ENCODE data around the gene ZFYVE21. TPM values are rescaled to one million over a fixed set of nuclear protein-coding genes. Genes with fewer than 3 reads are reported as not detected.

Gene ZFYVE21
- total RNA-seq, 1 experiment from 2014 or later: 66.2 TPM

DNA sequence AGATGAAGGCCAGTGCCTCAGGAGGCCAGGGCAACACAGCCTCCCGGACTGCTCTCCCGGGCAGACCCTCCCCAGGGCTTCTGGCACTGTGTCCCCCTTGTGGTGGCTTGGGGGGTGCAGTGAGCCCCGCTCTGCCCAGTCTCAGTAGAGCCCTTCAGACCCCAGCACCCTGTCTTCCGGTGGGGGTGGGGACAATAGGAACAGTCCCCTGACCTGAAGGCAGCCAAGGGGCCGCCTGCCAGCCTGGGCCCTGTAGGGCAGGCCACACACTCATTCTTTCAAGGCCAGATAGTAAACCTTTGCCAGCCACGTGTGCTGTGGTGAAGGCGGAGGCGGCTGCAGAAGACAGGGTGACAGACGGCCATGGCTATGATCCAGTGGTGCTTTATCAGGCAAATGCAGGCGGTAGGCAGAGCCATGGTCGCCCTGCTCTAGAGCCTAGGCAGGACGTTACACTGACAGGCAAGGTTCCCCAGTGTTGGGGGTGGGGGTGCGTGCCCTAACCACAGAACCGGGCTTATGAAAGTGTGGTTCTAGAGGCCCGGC, 15.0 kb downstream of the ZFYVE21 start:
- CTCF ChIA-PET: no interaction called here
- POLR2A ChIA-PET: no interaction called here
- intact Hi-C loops (cut with micrococcal nuclease; ENCODE audit: unreplicated experiment): no loop called here
- peaks cover 33% of the 10 kb centered on the region for H3K36me3 Mint-ChIP-seq (ENCODE audit: insufficient read depth, unreplicated experiment)
- Histone ChIP-seq H3K4me1 (no peaks in the 10 kb centered on the region), H3K36me3 (ENCODE audit: control insufficient read depth, insufficient read depth, low read length) (peaks cover 2% of the 10 kb centered on the region; the same call in 1 of the 2 replicates), H3K4me3 (ENCODE audit: low read depth, low read length) (no peak overlapping the region), H3K27me3 (replicated peaks; ENCODE audit: control insufficient read depth, insufficient read depth, low read length) (no peaks in the 10 kb centered on the region), H3K9me3 (no peaks in the 10 kb centered on the region)
- no peak overlapping the region for H3K4me3 Mint-ChIP-seq (ENCODE audit: unreplicated experiment)
- BruUV-seq (replicated peaks): no TSS peak
- H3K27ac Mint-ChIP-seq (ENCODE audit: unreplicated experiment): no peak overlapping the region
- DNase-seq: no peak
- no peaks in the 10 kb centered on the region for H3K27me3 Mint-ChIP-seq (ENCODE audit: insufficient read depth, unreplicated experiment)
- H3K9me3 Mint-ChIP-seq (ENCODE audit: unreplicated experiment): no peaks in the 10 kb centered on the region
- TF ChIP-seq, protein P1, sequence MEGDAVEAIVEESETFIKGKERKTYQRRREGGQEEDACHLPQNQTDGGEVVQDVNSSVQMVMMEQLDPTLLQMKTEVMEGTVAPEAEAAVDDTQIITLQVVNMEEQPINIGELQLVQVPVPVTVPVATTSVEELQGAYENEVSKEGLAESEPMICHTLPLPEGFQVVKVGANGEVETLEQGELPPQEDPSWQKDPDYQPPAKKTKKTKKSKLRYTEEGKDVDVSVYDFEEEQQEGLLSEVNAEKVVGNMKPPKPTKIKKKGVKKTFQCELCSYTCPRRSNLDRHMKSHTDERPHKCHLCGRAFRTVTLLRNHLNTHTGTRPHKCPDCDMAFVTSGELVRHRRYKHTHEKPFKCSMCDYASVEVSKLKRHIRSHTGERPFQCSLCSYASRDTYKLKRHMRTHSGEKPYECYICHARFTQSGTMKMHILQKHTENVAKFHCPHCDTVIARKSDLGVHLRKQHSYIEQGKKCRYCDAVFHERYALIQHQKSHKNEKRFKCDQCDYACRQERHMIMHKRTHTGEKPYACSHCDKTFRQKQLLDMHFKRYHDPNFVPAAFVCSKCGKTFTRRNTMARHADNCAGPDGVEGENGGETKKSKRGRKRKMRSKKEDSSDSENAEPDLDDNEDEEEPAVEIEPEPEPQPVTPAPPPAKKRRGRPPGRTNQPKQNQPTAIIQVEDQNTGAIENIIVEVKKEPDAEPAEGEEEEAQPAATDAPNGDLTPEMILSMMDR (IDR thresholded peaks at IDR 0.05; ENCODE audit: insufficient read depth in 1 of 2, low read depth in 1 of 2, low read length in 1 of 2, severe bottlenecking in 1 of 2, unreplicated experiment in 1 of 2): peak in 1 of 2 experiments; percentile 14
- H3K4me1 Mint-ChIP-seq (ENCODE audit: low read depth, unreplicated experiment): no peaks in the 10 kb centered on the region

DNA sequence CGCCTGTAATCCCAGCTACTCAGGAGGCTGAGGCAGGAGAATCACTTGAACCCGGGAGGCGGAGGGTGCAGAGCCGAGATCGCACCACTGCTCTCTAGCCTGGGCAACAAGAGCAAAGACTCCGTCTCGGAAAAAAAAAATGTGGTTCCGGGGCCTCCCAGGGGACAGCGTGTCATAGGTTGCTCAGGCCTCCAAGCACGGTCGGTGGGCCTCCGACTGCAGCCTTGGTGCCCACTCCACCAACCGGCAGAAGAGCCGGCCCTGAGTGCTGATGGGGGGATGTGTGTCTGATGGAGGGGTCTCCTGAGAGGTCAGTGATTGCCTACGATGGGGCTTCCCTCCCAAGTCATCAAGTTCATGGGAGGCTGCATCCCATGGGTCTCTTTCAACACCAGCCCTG, 15.9 kb downstream of the ZFYVE21 start:
- Mint-ChIP-seq H3K4me3 (ENCODE audit: unreplicated experiment) (no peak overlapping the region), H3K4me1 (ENCODE audit: low read depth, unreplicated experiment) (no peaks in the 10 kb centered on the region), H3K27me3 (ENCODE audit: insufficient read depth, unreplicated experiment) (no peaks in the 10 kb centered on the region), H3K27ac (ENCODE audit: unreplicated experiment) (no peak overlapping the region), H3K9me3 (ENCODE audit: unreplicated experiment) (no peaks in the 10 kb centered on the region), H3K36me3 (ENCODE audit: insufficient read depth, unreplicated experiment) (peaks cover 33% of the 10 kb centered on the region)
- intact Hi-C loops (cut with micrococcal nuclease; ENCODE audit: unreplicated experiment): no loop called here
- H3K4me1 ChIP-seq: no peaks in the 10 kb centered on the region
- CTCF ChIA-PET: no interaction called here
- peaks cover under 1% of the 10 kb centered on the region; the same call in 1 of the 2 replicates for H3K36me3 ChIP-seq (ENCODE audit: control insufficient read depth, insufficient read depth, low read length)
- POLR2A ChIA-PET: no interaction called here
- H3K9me3 ChIP-seq: no peaks in the 10 kb centered on the region
- no peak for DNase-seq
- TF ChIP-seq, protein P1 (IDR thresholded peaks at IDR 0.05; ENCODE audit: insufficient read depth in 1 of 2, low read depth in 1 of 2, low read length in 1 of 2, severe bottlenecking in 1 of 2, unreplicated experiment in 1 of 2): no peak
- H3K4me3 ChIP-seq (ENCODE audit: low read depth, low read length): no peak overlapping the region
- H3K27me3 ChIP-seq (replicated peaks; ENCODE audit: control insufficient read depth, insufficient read depth, low read length): no peaks in the 10 kb centered on the region
- BruUV-seq (replicated peaks): no TSS peak

DNA sequence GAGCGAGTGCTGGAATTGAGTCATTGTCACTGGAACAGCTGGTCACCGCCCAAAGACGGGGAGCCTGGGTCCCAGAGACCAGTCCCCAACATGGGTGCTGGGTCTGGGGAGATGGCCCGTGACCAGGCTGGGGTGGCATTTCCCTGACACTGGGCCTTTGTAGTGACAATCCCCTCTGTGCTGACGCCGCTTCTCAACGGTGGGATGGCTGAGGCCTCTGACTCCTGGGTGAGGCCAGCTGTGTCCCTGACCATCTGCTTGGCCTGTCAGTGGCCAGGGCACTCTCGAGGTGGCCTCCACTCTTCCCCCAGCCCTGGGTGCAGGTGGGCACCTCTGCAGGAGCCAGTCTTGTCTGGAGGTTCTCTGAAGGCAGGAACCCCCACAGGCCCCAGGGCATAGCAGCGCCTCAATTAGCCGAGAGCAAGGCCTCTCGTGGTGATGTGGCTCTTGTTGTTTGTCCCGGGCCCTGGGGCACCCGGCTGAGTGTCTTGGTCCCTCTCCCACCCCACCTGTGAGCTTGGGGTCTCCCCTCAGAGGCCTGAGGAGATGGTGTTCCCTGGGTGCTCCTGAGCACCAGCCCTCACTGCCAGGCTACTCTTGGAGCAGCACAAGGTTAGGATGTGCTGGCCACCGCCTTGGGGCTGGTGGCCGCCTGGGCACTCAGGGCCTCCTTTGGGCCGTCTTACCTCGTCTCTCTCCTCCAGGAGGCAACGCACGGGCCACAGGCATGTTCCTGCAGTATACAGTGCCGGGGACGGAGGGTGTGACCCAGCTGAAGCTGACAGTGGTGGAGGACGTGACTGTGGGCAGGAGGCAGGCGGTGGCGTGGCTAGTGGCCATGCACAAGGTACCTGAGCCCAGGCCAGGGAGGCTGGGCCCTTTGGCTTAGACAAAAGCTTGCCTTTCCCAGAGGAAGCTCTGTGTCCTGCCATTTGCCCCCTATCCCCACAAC, 16.6 kb downstream of the ZFYVE21 start:
- H3K9me3 Mint-ChIP-seq (ENCODE audit: unreplicated experiment): no peaks in the 10 kb centered on the region

More for the DNA sequence above, 16.6 kb downstream of the ZFYVE21 start:
- Mint-ChIP-seq H3K4me1 (ENCODE audit: low read depth, unreplicated experiment) (no peaks in the 10 kb centered on the region), H3K4me3 (ENCODE audit: unreplicated experiment) (no peak overlapping the region), H3K27me3 (ENCODE audit: insufficient read depth, unreplicated experiment) (no peaks in the 10 kb centered on the region), H3K27ac (ENCODE audit: unreplicated experiment) (no peak overlapping the region), H3K36me3 (ENCODE audit: insufficient read depth, unreplicated experiment) (peaks cover 33% of the 10 kb centered on the region)
- BruUV-seq (replicated peaks): no TSS peak
- intact Hi-C loops (cut with micrococcal nuclease; ENCODE audit: unreplicated experiment): no loop called here
- ChIA-PET POLR2A (no interaction called here), CTCF (no interaction called here)
- H3K36me3 ChIP-seq (ENCODE audit: control insufficient read depth, insufficient read depth, low read length): no peaks in the 10 kb centered on the region; the same call in 1 of the 2 replicates
- DNase-seq: no peak
- H3K4me1 ChIP-seq: no peaks in the 10 kb centered on the region
- H3K9me3 ChIP-seq: no peaks in the 10 kb centered on the region
- TF ChIP-seq, protein P1 (IDR thresholded peaks at IDR 0.05; ENCODE audit: insufficient read depth in 1 of 2, low read depth in 1 of 2, low read length in 1 of 2, severe bottlenecking in 1 of 2, unreplicated experiment in 1 of 2): no peak
- no peak overlapping the region for H3K4me3 ChIP-seq (ENCODE audit: low read depth, low read length)
- H3K27me3 ChIP-seq (replicated peaks; ENCODE audit: control insufficient read depth, insufficient read depth, low read length): no peaks in the 10 kb centered on the region

Measured in Caco-2 (cell line).